Loucy (cell line): ENCODE data around the gene PYROXD2.

Source experiments
- EZH2phosphoT487 ChIP-seq: fragments of 200-600 bp; IDR thresholded peaks from 2 replicates; pipeline ENCODE4 v1.6.1; 2018; ENCODE audit warnings: antibody characterized with exemption, mild to moderate bottlenecking, moderate library complexity, borderline replicate concordance
- TF ChIP-seq, protein P1 (sequence below): fragments of 200-600 bp; sonication (generic); conservative IDR thresholded peaks from 2 replicates; pipeline ENCODE4 v1.5.1; 2014; ENCODE audit warnings: mild to moderate bottlenecking, antibody characterized with exemption, low read length

DNA sequence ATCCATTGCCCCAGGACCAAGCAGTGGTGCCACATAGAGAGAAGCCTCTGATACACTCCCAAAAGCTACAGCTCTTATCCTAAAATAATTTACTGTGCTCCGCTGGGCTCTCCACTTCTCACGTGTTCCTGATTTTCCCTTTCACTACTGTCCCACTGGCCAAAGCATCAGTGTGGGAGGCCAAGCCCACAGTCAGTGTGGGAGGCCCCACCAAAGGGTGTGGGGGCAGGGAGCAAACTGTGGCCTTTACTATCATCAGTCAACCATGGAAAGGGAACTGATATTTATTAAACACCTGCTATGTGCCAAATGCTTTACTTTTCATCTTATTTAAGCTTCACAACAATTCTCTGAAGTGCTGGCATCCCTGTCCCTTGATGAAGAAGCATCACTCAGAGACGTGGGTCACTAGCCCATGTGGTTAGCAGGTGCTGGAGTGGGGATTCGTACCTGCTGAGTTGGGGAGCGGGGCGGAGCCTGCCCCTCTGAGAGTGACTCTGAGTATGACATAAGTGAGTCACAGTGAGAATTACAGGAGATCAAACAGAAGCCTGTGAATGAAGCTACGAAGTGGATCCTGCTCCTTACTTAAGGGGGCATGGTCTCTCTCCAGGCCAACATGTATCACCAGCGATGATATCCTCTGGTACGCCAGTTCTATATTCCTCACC lies 50.4 kb downstream of the PYROXD2 start:
- TF ChIP-seq, protein P1, sequence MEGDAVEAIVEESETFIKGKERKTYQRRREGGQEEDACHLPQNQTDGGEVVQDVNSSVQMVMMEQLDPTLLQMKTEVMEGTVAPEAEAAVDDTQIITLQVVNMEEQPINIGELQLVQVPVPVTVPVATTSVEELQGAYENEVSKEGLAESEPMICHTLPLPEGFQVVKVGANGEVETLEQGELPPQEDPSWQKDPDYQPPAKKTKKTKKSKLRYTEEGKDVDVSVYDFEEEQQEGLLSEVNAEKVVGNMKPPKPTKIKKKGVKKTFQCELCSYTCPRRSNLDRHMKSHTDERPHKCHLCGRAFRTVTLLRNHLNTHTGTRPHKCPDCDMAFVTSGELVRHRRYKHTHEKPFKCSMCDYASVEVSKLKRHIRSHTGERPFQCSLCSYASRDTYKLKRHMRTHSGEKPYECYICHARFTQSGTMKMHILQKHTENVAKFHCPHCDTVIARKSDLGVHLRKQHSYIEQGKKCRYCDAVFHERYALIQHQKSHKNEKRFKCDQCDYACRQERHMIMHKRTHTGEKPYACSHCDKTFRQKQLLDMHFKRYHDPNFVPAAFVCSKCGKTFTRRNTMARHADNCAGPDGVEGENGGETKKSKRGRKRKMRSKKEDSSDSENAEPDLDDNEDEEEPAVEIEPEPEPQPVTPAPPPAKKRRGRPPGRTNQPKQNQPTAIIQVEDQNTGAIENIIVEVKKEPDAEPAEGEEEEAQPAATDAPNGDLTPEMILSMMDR: no peak
- no peak for TF ChIP-seq EZH2phosphoT487
